ENCODE results near the gene SMAD7. TPM values are rescaled to one million over a fixed set of nuclear protein-coding genes. Genes with fewer than 3 reads are reported as not detected.

The SMAD7 gene
- total RNA-seq, 1 donor from 2014 or later: 76.5 TPM

GRCh38 chr18:48996041-48996440, 45.3 kb upstream of the SMAD7 start:
- peaks cover 17 to 45% of the 10 kb centered on the region in 2 donors for H3K4me1 ChIP-seq
- H3K27ac ChIP-seq: peak overlapping the region; percentile 87 to 88
- TF ChIP-seq CTCF (IDR thresholded peaks at IDR 0.05): no peak
- no peaks in the 10 kb centered on the region for H3K27me3 ChIP-seq
- no peaks in the 10 kb centered on the region for H3K36me3 ChIP-seq
- H3K9me3 ChIP-seq: no peaks in the 10 kb centered on the region
- no peak overlapping the region for H3K4me3 ChIP-seq
- no peak for DNase-seq (ENCODE audit: low spot score in 2 of 2)
- intact Hi-C loops (cut with DNase I): loop anchor here (5.0 kb wide), 1 partner anchor 214 kb away; no protein-coding TSS in a partner anchor

DNA sequence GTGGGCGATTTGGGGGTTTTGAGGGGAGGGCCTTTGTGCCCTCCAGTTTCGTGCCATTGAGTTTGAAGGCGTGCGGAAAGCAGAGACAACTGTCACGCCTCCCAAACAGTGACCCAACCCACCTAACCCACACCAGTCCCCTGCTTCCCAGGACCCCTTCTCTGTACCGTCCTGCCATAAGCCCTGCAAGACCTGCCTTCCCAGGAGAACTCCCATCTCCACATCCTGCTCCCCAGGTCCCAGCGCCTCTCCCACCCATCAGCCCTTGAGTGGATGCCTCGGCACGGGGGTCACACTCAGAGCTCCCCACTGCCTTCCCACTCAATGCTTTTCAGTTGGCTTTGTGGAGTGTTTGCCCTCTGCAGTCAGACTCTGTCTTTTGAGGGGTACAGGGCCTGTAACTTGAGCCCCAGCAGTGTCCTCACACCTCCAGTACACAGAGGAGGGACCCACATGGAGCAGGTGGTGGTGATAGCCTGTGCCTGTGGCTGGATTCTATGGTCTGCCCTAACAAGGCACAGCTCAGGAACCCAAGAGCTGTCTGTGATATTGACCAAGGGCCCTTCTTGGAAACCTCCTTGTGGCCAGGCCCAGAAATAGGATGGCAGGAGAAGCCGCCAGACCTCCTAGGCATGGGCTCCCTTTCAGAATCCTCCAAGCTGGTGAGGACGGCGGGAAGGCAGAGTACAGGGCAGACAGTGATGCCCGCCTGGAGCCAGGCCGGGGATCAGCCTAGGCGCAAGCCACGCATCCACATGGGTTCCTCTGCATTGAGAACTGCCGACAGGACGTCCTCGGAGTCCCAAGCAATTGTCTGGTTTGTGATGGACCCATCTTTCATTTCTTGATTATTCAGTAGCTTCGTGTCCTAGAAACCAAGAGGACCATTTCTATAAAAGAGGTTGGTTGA, 44.4 kb upstream of the SMAD7 start:
- no peaks in the 10 kb centered on the region for H3K36me3 ChIP-seq

DNA sequence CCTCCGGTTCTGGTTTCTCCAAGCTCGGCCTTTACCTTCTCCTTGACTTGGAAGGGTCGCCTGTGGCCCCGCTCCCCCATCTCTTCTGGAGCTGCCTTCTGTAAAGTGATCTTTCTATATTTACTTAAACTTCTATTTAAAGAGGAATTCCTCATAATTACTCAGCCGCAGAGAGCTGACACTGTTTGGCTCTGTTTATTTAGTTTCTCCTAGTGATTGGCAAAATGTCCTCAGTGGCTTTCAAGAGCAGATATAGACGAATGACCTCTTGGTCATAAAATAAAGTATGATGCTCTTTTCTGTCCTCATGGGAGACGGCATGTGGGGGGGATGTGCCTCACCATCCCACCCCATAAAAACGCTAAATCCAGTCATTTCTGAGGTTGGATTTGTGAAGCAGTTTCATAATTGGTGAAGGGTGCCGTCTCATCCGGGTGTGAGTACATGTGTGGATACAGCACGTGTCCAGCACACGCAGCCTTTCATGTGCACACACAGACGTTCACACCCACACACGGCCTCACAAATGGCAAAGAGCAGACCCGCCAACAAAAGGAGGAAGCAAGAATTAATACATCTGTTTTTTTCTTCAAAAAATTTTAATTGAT, 43.4 kb upstream of the SMAD7 start:
- DNase-seq (ENCODE audit: low spot score in 2 of 2): peak in 1 of 2 donors; percentile 81
- no peaks in the 10 kb centered on the region for H3K27me3 ChIP-seq
- peak overlapping the region; percentile 77 to 86 for H3K27ac ChIP-seq
- H3K4me1 ChIP-seq: peaks cover 30 to 64% of the 10 kb centered on the region in 2 donors
- no peak for TF ChIP-seq CTCF (IDR thresholded peaks at IDR 0.05)
- intact Hi-C loops (cut with DNase I): loop anchor here (5.0 kb wide), 1 partner anchor 122 kb away; no protein-coding TSS in a partner anchor
- H3K36me3 ChIP-seq: no peaks in the 10 kb centered on the region
- H3K9me3 ChIP-seq: no peaks in the 10 kb centered on the region
- H3K4me3 ChIP-seq: no peak overlapping the region

More for the DNA sequence above, 44.4 kb upstream of the SMAD7 start:
- no peak for DNase-seq (ENCODE audit: low spot score in 2 of 2)
- H3K9me3 ChIP-seq: no peaks in the 10 kb centered on the region
- no peaks in the 10 kb centered on the region for H3K27me3 ChIP-seq
- peak overlapping the region; percentile 77 to 86 for H3K27ac ChIP-seq
- H3K4me3 ChIP-seq: no peak overlapping the region
- TF ChIP-seq CTCF (IDR thresholded peaks at IDR 0.05): no peak
- intact Hi-C loops (cut with DNase I): loop anchor here (5.0 kb wide), 2 partner anchors 123 to 213 kb away; no protein-coding TSS in a partner anchor
- peaks cover 25 to 54% of the 10 kb centered on the region in 2 donors for H3K4me1 ChIP-seq

DNA sequence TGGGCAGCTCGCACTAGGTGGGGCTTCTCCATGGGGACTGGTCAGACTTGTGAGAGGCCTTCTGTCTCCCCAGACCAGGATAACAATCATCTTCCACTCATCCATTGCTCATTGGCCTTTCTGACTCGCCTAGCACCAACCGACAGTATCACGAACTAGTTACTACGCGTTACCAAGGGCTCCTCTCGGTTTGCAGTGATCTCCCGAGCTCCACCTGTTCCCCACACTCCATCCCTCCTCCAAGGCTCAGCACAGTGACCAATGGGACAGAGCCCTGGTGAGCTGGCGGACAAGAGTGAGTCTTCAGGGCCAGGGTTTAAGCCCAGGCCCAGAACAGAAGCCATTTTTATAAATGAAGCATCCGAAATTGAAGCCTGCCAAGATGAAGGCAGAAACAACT, 42.8 kb upstream of the SMAD7 start:
- H3K9me3 ChIP-seq: no peaks in the 10 kb centered on the region
- H3K4me3 ChIP-seq: no peak overlapping the region
- H3K27me3 ChIP-seq: no peaks in the 10 kb centered on the region
- TF ChIP-seq CTCF (IDR thresholded peaks at IDR 0.05): no peak
- intact Hi-C loops (cut with DNase I): loop anchor here (5.0 kb wide), 1 partner anchor 121 kb away; no protein-coding TSS in a partner anchor
- DNase-seq (ENCODE audit: low spot score in 2 of 2): no peak
- no peaks in the 10 kb centered on the region for H3K36me3 ChIP-seq
- H3K27ac ChIP-seq: peak overlapping the region; percentile 77 to 86
- peaks cover 30 to 65% of the 10 kb centered on the region in 2 donors for H3K4me1 ChIP-seq

GRCh38 chr18:48992791-48993555, 42.2 kb upstream of the SMAD7 start:
- peaks cover 30 to 63% of the 10 kb centered on the region in 2 donors for H3K4me1 ChIP-seq
- H3K36me3 ChIP-seq: no peaks in the 10 kb centered on the region

More at GRCh38 chr18:48992791-48993555, 42.2 kb upstream of the SMAD7 start:
- no peak for DNase-seq (ENCODE audit: low spot score in 2 of 2)
- H3K27me3 ChIP-seq: no peaks in the 10 kb centered on the region
- intact Hi-C loops (cut with DNase I): loop anchor here (5.0 kb wide), 1 partner anchor 121 kb away; no protein-coding TSS in a partner anchor
- H3K27ac ChIP-seq: peak overlapping the region; percentile 77 to 86
- no peak overlapping the region for H3K4me3 ChIP-seq
- no peak for TF ChIP-seq CTCF (IDR thresholded peaks at IDR 0.05)
- no peaks in the 10 kb centered on the region for H3K9me3 ChIP-seq

All from ascending aorta (tissue), 2 donors.